GM21529 (cell line): ENCODE measurements around the gene CABLES1.
"Not testable (repeated sequence)": the region's sequence is repeated elsewhere in the genome, so short reads cannot be mapped to it uniquely, and the experiment has no call there.

Experiments
- ATAC-seq: cut with Tn5 transposase; IDR thresholded peaks from one replicate; pipeline ENCODE4 v1.9.1; 2021; ENCODE audit not compliant: unreplicated experiment

The CABLES1 gene

DNA sequence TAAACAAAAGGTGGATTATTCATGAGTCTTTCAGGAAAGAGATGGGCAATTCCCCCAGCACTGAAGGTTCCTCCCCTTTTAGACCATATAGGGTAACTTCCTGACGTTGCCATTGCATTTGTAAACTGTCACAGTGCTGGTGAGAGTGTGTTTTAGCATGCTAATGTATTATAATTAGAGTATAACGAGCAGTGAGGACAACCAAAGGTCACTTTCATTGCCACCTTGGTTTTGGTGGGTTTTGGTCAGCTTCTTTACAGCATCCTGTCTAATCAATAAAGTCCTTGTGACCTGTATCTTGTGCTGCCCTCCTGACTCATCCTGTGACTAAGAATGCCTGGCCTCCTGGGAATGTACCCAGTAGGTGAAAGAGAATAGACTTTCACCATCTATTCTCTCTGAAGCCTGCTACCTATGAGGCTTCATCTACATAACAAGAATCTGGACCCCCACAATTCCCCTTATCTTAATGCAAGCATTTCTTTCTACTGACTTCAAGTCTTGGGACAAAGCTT lies 148.7 kb downstream of the CABLES1 start:
- peak; percentile 86 for ATAC-seq

DNA sequence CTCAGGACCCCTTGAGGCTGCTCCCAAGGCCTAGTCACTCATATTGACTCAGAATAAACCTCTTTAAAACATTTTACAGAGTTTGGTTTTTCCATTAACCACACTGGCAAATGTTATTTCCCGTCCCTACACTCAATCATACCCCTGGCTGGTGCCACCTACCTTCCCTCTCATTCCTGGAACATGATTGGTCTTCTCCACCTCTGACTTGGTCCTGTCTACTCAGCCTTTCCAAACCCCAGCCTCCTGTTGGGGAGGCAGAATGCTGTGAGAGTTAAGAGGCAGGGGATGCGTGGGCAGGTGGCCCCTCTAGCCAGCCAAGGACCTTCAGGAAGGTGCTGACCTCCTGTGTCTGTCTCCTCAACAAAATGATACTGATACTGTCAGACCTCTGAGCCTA lies 149.3 kb downstream of the CABLES1 start:
- no peak for ATAC-seq

DNA sequence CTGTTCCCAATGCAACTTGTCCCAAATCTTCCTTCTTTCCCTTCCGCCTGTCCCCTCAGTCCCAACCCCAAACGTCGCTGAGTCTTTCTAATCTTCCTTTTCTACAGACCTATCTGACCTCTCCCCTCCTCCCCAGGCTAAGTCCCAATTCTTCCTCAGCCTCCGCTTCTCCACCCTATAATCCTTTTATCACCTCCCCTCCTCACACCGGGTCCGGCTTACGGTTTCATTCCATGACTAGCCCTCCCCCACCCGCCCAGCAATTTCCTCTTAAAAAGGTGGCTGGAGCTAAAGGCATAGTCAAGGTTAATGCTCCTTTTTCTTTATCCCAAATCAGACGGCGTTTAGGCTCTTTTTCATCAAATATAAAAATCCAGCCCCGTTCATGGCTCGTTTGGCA lies 150.3 kb downstream of the CABLES1 start:
- ATAC-seq = not testable (repeated sequence)

DNA sequence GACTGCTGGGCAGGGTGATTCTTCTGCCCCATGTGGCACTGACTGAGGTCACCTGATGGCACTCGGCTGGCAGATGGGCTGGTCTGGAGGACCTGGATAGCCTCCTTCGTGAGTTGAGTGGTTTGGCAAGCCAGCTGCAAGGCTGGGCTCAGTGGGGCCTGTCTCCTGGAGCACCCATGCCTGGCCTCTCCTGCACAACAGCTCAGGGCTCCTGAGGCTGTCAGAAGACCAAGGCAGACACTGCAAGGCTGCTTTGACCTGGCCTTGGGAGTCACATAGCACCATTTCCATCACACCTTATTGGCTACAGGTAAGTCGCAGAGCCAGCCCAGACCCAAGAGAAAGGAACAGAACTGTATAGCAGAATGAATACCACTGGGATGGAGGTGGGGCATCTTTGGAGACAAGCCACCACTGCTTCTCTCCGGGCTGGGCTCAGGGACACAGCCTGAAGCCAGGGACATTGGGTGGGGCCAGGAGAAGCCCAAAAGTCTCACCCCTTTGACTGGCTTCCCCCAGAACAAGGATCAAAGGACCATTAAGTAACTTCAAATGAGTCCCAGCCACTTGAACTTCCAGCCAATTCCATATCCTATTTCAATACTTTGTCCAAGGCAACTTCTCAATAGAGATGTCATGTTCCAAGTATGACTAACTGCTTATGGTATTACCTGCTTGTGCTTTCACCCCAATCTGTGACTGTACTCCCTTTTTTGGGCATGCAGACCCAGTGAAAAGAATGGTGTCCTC lies 156.3 kb downstream of the CABLES1 start:
- ATAC-seq = no peak

DNA sequence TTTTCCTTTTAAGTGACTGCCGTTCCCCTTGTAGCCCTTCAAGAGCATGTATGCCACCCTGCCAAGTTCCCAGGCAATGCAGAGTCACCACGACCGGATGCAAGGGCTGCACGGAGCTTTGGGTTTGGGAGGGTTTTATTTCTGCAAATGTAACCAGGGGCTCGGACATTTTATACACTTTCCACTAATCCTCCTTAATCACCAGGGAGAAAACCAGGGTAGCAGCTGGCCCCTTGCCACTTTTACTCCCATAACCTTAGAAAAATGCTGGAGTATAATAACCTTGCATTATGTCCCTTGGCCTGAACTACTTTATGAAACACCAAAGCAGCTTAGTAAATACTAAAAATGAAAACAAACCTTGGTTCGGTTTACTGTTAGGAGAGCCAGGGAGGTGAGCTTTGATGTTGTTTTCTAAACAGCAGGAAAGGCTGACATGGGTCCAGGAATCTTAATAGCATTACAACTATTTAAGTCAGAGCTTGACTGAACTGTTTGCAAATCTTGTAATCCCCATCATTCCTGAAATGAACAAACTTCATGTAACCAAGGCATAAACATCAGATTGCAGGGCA lies 165.0 kb downstream of the CABLES1 start:
- no peak for ATAC-seq

DNA sequence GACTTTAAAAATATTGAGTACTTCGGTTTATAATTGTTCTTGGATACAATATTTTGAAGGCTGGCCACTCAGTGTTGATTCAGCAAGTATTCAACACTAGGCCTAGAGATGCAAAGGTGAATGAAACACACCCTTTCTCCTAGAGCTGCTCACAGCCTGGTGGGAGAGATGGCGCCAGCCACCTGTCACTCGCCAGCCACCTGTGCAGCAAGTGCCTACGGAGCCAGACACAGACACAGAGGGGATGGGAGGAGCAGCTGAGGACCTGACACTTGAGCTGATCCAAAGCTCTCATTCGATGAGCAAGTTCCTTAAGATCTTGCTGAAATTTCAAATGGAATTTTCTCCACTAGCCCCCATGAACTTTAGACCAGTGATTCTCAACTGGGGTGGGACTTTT lies 166.7 kb downstream of the CABLES1 start:
- no peak for ATAC-seq

DNA sequence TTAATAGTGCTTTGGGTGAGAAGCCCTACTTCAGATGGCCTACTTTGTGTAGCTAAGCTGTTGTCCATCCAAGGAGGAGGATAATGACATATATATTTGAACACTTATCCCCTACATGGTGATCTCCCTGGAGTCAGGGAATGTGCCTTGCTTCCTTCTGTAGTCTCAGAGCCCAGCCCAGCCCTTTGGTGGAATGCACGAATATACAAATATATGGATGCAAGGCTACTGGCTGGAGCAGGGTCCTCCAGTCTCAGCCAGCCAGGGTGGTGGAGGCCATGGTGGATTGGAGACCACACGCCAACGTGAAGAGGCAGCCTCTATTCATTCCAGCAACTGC lies 167.2 kb downstream of the CABLES1 start:
- no peak for ATAC-seq

DNA sequence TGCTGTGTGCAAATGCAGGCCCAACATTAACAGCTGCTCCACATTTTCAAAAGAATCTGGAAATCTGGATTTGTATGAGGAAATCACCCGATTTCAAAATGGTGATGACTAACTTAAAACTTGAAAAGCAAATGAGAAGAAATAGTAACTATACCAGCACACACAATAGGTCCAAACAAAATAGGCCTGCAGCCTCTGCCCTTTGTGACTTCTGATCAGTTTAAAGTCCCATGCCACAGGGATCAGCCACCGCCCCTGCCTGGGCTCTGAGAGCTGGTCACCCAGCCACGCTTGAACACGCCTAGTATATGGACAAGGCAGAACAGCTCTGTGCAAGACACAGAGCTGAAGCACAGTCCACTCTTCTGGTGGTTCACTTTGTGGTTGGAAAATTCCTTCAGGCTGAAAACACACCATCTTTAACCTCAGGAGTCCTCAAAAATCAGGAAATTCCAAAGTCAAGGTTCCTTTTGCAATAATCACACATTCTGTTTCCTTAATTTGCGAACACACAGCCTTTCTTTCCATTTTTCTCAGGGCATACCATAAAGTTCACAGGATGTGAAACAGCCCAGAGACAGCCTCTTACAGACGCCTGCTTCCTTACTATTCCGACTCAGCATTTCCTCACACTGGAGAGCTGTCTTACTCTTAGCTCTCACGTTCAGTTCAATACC lies 167.7 kb downstream of the CABLES1 start:
- ATAC-seq = no peak

DNA sequence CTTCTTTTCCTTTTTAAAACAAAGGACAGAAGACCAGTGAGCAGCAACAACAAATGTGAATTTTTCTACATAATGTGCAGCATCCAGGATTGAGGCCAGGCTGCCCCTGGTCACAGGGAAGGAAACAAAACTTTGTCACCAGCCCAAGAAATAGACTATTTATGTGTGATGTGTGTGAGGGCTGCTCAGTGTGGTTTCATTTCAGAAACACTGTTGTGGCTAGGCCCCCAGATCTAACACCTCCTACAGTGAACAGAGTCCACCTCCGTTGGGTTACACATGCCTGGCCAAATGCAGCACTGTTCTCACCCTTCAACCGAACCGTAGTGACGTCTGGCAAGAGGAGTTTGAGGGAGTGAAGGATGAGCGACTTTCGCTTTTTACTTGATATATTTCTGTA lies 171.5 kb downstream of the CABLES1 start:
- ATAC-seq = peak; percentile 72

DNA sequence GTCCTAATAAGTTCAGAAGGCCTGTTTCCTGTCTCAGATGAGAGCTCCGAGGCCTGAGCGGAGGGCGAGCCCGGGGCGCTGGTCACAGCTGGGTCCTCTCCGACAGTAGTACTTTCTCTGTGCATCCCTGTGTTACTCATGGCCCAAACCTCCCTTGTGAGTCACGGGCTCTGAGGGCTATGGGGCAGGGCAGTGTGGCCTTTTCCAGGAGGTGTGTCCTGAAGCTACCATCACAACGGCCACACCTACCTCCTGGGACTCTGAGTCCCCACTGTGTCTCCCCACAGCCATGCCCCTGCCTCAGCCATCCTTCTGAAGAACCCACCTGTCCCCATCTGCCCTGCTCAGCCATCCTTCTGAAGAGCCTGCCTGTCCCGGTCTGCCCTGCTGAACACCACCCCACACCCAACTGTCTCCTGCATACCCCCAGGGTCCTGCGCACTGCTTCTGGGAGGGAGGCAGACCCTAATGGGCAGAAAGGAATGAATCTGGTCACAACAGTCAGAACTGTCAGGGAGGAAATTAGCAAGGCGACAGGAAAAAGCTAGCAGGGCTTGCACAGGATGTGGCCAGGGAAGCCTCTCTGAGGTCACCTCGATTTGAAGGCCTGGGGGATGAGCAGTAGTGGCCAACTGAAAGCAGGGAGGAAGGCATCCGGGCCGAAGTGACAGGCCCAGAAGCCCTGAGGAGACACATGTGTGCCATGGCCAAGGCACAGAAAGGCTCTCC lies 172.4 kb downstream of the CABLES1 start:
- no peak for ATAC-seq
